ENCODE measurements around the gene KCNAB2. TPM values are rescaled to one million over a fixed set of nuclear protein-coding genes. Genes with fewer than 3 reads are reported as not detected.

KCNAB2 gene
- polyA plus RNA-seq, 1 of the 3 experiments (the other 2 are of a cell fraction), result 7.6 TPM

- Histone ChIP-seq H3K4me1 (ENCODE audit: control insufficient read depth in 1 of 2, insufficient read depth in 2 of 2, low read depth in 1 of 2, low read length in 1 of 2) (no peaks in the 10 kb centered on the region), H3K27ac (ENCODE audit: low read depth in 2 of 2, low read length in 1 of 2) (no peak overlapping the region), H3K27me3 (ENCODE audit: insufficient read depth) (no peaks in the 10 kb centered on the region), H3K79me2 (ENCODE audit: insufficient read depth) (no peaks in the 10 kb centered on the region), H4K20me1 (ENCODE audit: insufficient read depth) (no peaks in the 10 kb centered on the region), H3K4me2 (no peak overlapping the region), H2AFZ (ENCODE audit: low read depth) (no peak overlapping the region), H3K4me3 (ENCODE audit: low read depth in 2 of 2, low read length in 1 of 2) (no peak overlapping the region), H3K36me3 (replicated peaks in 1 of 2; ENCODE audit: control insufficient read depth in 1 of 2, insufficient read depth in 2 of 2, low read length in 1 of 2) (no peaks in the 10 kb centered on the region), H3K9me2 (no peaks in the 10 kb centered on the region), H3K9ac (no peak overlapping the region), H3F3A (replicated peaks; ENCODE audit: insufficient read depth) (no peaks in the 10 kb centered on the region), H3K9me3 (0 out of 2 replicates have a peak, but pooled peaks cover 5% of the 10 kb centered on the region)
- WGBS (ENCODE audit: low lambda C conversion rate), result 53% methylated on average over 7 of the region's 15 CpGs
- DNase-seq, result no peak
- ChIA-PET CTCF (no interaction called here), POLR2A (no interaction called here)
- TF ChIP-seq TAF1 (IDR thresholded peaks at IDR 0.05; ENCODE audit: borderline replicate concordance, low read depth, low read length), result no peak
These were observed 87.6 kb downstream of the KCNAB2 start for GRCh38 chr1:6133146-6133895.

DNA sequence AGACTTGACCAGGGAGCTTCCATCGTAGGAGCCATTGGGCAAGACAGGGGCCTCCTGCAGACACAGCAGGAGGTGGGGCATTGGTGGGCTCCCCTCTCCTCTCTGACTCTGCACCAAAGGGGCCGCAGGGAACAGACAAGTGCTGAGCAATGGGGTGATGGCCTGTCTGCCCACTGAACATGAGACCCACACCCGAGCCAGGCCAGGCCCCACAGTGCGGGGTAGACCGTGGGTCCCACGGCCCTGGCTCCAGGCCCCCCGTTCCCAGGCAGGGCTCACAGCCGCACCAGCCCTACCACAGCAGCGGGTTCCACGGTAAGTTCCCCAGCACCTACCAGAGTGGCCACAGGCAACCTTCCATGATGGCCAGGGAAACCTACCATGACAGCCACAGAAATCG is 88.5 kb downstream of the KCNAB2 start:
- Histone ChIP-seq H3K4me2 (no peak overlapping the region), H3K9me3 (0 out of 2 replicates have a peak, but pooled peaks cover 5% of the 10 kb centered on the region), H3K9ac (no peak overlapping the region), H3K4me1 (ENCODE audit: control insufficient read depth in 1 of 2, insufficient read depth in 2 of 2, low read depth in 1 of 2, low read length in 1 of 2) (no peaks in the 10 kb centered on the region), H3K79me2 (ENCODE audit: insufficient read depth) (no peaks in the 10 kb centered on the region), H3K9me2 (no peaks in the 10 kb centered on the region), H2AFZ (ENCODE audit: low read depth) (no peak overlapping the region), H3K27me3 (ENCODE audit: insufficient read depth) (no peaks in the 10 kb centered on the region), H3K27ac (ENCODE audit: low read depth in 2 of 2, low read length in 1 of 2) (no peak overlapping the region), H4K20me1 (ENCODE audit: insufficient read depth) (no peaks in the 10 kb centered on the region), H3F3A (replicated peaks; ENCODE audit: insufficient read depth) (no peaks in the 10 kb centered on the region), H3K4me3 (ENCODE audit: low read depth in 2 of 2, low read length in 1 of 2) (no peak overlapping the region), H3K36me3 (replicated peaks in 1 of 2; ENCODE audit: control insufficient read depth in 1 of 2, insufficient read depth in 2 of 2, low read length in 1 of 2) (no peaks in the 10 kb centered on the region)
- POLR2A ChIA-PET, result no interaction called here
- WGBS (ENCODE audit: low lambda C conversion rate), result 36% methylated on average over 3 of the region's 11 CpGs
- CTCF ChIA-PET, result no interaction called here
- DNase-seq, result no peak
- TF ChIP-seq FOSL2 (IDR thresholded peaks at IDR 0.05; ENCODE audit: borderline replicate concordance, low read depth) (no peak), SIN3A (IDR thresholded peaks at IDR 0.05; ENCODE audit: borderline replicate concordance, low read depth, low read length) (no peak), FOXJ3 (CRISPR knock-in tag; IDR thresholded peaks at IDR 0.05) (no peak), PBX3 (IDR thresholded peaks at IDR 0.05) (no peak)

DNA sequence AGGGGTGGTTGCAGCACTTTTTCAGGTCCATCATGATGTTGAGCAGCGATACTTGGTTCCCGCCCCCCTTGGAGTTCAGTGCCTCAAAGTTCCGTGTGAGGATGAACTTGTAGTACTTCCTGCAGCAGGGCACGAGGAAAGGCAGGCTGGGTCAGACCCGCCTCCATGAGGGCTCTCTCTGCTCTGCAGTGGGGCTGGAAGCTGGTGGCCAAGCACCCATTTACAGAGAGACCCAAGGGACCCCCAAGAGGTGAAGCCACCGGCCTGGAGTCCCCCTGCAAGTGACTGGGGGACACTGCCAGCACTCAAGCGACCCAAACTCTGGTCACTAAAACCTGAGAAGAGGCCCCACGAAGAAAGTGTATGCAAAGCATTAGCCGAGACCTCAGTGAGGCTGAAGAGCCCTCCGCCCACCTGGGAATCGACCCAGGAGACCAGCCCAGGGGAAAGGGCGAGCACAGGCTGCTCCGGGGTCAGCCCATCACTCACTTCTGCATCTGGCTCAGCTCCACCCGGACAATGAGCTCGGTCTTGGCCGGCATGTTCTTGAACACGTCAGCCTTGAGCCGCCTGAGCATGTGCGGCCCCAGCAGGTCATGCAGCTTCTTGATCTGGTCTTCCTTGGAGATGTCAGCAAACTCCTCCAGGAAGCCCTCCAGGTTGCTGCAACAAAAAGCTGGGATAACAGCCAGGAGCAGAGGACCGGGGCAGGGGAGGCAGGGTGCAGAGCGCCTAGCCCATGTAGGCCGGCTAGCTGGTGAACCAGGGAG is 89.2 kb downstream of the KCNAB2 start:
- Histone ChIP-seq H3K79me2 (ENCODE audit: insufficient read depth) (no peaks in the 10 kb centered on the region), H3K9ac (no peak overlapping the region), H3K27me3 (ENCODE audit: insufficient read depth) (no peaks in the 10 kb centered on the region), H4K20me1 (ENCODE audit: insufficient read depth) (no peaks in the 10 kb centered on the region), H3K9me3 (0 out of 2 replicates have a peak, but pooled peaks cover 5% of the 10 kb centered on the region), H3K27ac (ENCODE audit: low read depth in 2 of 2, low read length in 1 of 2) (no peak overlapping the region), H3K4me3 (ENCODE audit: low read depth in 2 of 2, low read length in 1 of 2) (no peak overlapping the region), H3K36me3 (replicated peaks in 1 of 2; ENCODE audit: control insufficient read depth in 1 of 2, insufficient read depth in 2 of 2, low read length in 1 of 2) (no peaks in the 10 kb centered on the region), H3K9me2 (no peaks in the 10 kb centered on the region), H3K4me2 (no peak overlapping the region), H3F3A (replicated peaks; ENCODE audit: insufficient read depth) (no peaks in the 10 kb centered on the region), H2AFZ (ENCODE audit: low read depth) (no peak overlapping the region), H3K4me1 (ENCODE audit: control insufficient read depth in 1 of 2, insufficient read depth in 2 of 2, low read depth in 1 of 2, low read length in 1 of 2) (no peaks in the 10 kb centered on the region)
- ChIA-PET POLR2A (no interaction called here), CTCF (interaction anchor here (1.5 kb wide), 1 partner anchor 82 kb away, joined by 3 read pairs; no protein-coding TSS in a partner anchor)
- DNase-seq, result no peak
- TF ChIP-seq, protein P1, sequence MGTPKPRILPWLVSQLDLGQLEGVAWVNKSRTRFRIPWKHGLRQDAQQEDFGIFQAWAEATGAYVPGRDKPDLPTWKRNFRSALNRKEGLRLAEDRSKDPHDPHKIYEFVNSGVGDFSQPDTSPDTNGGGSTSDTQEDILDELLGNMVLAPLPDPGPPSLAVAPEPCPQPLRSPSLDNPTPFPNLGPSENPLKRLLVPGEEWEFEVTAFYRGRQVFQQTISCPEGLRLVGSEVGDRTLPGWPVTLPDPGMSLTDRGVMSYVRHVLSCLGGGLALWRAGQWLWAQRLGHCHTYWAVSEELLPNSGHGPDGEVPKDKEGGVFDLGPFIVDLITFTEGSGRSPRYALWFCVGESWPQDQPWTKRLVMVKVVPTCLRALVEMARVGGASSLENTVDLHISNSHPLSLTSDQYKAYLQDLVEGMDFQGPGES (IDR thresholded peaks at IDR 0.05; ENCODE audit: low read depth, low read length), result no peak
- TF ChIP-seq NFIC (IDR thresholded peaks at IDR 0.05; ENCODE audit: borderline replicate concordance), result no peak
- TF ChIP-seq SMC3 (IDR thresholded peaks at IDR 0.05; ENCODE audit: low read depth, low read length), result no peak
- 55% methylated on average over 9 of the region's 22 CpGs for WGBS (ENCODE audit: low lambda C conversion rate)
